Small intestine (tissue), 7 donors: ENCODE measurements around the gene CEP72. TPM values are rescaled to one million over a fixed set of nuclear protein-coding genes. Genes with fewer than 3 reads are reported as not detected.

Experiments used
- DNase-seq, 2 donors: peaks; one replicate each; pipeline versions ENCODE4 v3.0.0 to v3.0.0-alpha.2; 2013
- FAIRE-seq: peaks from 2 replicates; lab custom pipeline; 2012; peaks lifted over from hg19 to GRCh38; lab: Jason Lieb, UNC
- H3K27ac ChIP-seq, 3 donors: one replicate each; pipeline ENCODE4 v1.5.1; 2013; ENCODE audit warnings: low read length in 2 of 3, mild to moderate bottlenecking in 2 of 3, control low read depth in 1 of 3, inconsistent platforms in 1 of 3, low read depth in 1 of 3, moderate library complexity in 1 of 3
- H3K27me3 ChIP-seq, 3 donors: one replicate each; pipeline ENCODE4 v1.6.1; 2013; ENCODE audit warnings: low read length in 3 of 3, inconsistent platforms in 1 of 3; ENCODE audit not compliant: control insufficient read depth in 3 of 3, insufficient read depth in 3 of 3
- H3K36me3 ChIP-seq, 3 donors: one replicate each; pipeline ENCODE4 v1.6.1; 2013; ENCODE audit warnings: low read length in 3 of 3, inconsistent platforms in 1 of 3, low read depth in 1 of 3, mild to moderate bottlenecking in 1 of 3, moderate library complexity in 1 of 3; ENCODE audit not compliant: control insufficient read depth in 3 of 3, insufficient read depth in 2 of 3
- H3K4me1 ChIP-seq, 3 donors: one replicate each; pipeline ENCODE4 v1.6.1; 2013; ENCODE audit warnings: low read length in 2 of 3, inconsistent platforms in 1 of 3, low read depth in 1 of 3, mild to moderate bottlenecking in 1 of 3, moderate library complexity in 1 of 3; ENCODE audit not compliant: control insufficient read depth in 3 of 3, insufficient read depth in 2 of 3
- H3K4me3 ChIP-seq, 3 donors: one replicate each; pipeline ENCODE4 v1.5.1; 2013; ENCODE audit warnings: low read length in 3 of 3, control low read depth in 1 of 3, inconsistent platforms in 1 of 3, low read depth in 1 of 3, mild to moderate bottlenecking in 1 of 3, moderate library complexity in 1 of 3
- H3K9me3 ChIP-seq, 2 donors: one replicate each; pipeline ENCODE4 v1.6.1; 2013; ENCODE audit warnings: low read depth in 1 of 2, low read length in 1 of 2; ENCODE audit not compliant: control insufficient read depth in 2 of 2, insufficient read depth in 1 of 2
- WGBS, 3 donors: extraction: QIAGEN DNeasy Blood & Tissue Kit; methylation state at CpG; one replicate each; pipeline ENCODE4 v1.1.7; 2013; 5-methylcytosine and 5-hydroxymethylcytosine counted together
- polyA plus RNA-seq, 4 donors: library from polyadenylated mRNA; stranded (reverse) in 3 of 4; unstranded in 1 of 4; fragments of 200-250 nt in 3 of 4; fragments of 120-200 nt in 1 of 4; gene quantifications; one replicate each; pipeline versions ENCODE4 v1.2.1 to v1.2.3, GENCODE V29; 2013
- donor health status: healthy with polysubstance abuse.
- donor health status: control.
- donor health status: control.
- donor health status: Bipolar disorder and iron deficiency.
- donor health status: healthy.

CEP72 gene
- polyA plus RNA-seq, 4 donors: 0.54 to 9.6 (median 4.9) TPM

DNA sequence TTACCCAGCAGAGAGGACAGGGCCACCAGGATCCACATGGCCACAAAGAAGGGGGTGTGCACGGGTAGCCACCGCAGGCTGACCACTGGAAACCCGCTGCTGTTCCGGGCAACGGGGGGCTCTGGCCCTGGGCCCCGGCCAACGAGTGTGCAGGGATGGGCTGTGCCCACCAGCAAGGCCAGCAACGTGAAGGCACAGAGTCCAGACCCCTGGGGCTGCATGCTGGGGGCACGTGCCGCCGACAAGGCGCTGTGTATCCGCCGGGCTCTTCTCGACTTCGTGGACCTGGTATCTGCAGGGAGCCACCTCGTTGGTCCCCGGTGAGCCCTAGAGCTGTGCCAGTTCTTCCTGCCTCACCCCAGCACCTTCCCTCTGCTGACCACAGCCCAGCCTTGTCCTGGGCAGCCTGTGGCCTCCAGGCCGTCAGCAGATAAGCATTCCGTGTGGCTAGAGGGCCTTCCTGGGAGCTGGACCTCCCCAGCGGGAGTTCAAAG lies 42.2 kb upstream of the CEP72 start:
- Histone ChIP-seq H3K9me3 (peaks cover 0 to 9% of the 10 kb centered on the region in 2 donors), H3K4me3 (no peak overlapping the region), H3K27ac (no peak overlapping the region), H3K4me1 (no peaks in the 10 kb centered on the region), H3K27me3 (peaks cover 0 to 11% (median 5%) of the 10 kb centered on the region in 3 donors), H3K36me3 (no peaks in the 10 kb centered on the region)
- FAIRE-seq (no peak), DNase-seq (no peak)
- 68 to 87% (median 80%) methylated on average over 15 to 21 of the region's 21 CpGs for WGBS, 3 donors

GRCh38 chr5:570446-570845 lies 41.7 kb upstream of the CEP72 start:
- Histone ChIP-seq H3K36me3 (no peaks in the 10 kb centered on the region), H3K4me3 (no peak overlapping the region), H3K4me1 (no peaks in the 10 kb centered on the region), H3K27ac (no peak overlapping the region), H3K27me3 (peaks cover 0 to 11% (median 5%) of the 10 kb centered on the region in 3 donors), H3K9me3 (peaks cover 0 to 9% of the 10 kb centered on the region in 2 donors)
- DNase-seq (no peak), FAIRE-seq (no peak)
- WGBS, 3 donors: 72 to 89% (median 85%) methylated on average over 17 of the region's 17 CpGs

DNA sequence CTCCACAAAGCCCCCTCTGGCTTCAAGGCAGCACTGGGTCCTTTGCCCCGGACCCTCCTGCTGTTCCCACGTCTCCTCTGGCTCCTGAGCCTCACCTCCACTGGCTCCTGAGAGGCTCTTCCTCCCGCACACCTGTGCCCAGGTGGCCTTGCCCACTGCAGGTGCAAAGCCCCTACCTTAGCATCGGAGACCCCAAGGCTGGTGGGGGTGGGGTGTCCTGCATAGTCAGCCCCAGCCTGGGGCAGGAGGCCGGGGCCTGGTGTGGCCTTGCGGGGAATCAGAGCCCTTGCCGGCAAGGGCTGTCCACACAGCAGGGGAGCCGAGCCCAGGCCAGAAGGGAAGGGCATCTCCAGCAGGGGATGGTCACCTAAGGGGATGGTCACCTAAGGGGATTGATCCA lies 41.3 kb upstream of the CEP72 start:
- Histone ChIP-seq H3K36me3 (no peaks in the 10 kb centered on the region), H3K27me3 (peaks cover 0 to 8% (median 6%) of the 10 kb centered on the region in 3 donors), H3K4me1 (no peaks in the 10 kb centered on the region), H3K4me3 (no peak overlapping the region), H3K27ac (no peak overlapping the region), H3K9me3 (peaks cover 0 to 12% of the 10 kb centered on the region in 2 donors)
- DNase-seq (no peak), FAIRE-seq (no peak)
- 84 to 88% (median 86%) methylated on average over 8 of the region's 8 CpGs for WGBS, 3 donors

DNA sequence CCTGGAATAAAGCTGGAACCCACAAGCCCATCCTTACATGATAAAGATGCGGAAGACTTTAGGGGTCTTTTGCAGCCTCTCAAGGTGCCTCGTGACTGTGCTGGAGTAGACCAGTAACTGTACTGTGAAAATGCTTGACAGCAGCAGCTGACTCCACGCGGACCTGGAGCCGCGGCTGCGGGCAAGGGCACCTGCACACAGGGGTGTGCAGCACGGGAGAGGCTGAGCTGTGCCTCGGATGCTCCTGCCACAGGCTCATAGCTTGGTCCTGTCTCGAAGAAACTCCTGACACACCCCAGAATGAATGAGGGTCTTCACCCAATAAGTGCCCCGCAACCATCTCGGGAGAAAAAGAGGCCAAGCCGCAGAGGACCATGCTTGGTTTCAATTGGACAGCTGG lies 40.3 kb upstream of the CEP72 start:
- WGBS, 3 donors: 82 to 89% (median 86%) methylated on average over 13 of the region's 13 CpGs
- H3K9me3 ChIP-seq: peaks cover 0 to 16% of the 10 kb centered on the region in 2 donors
- H3K36me3 ChIP-seq: no peaks in the 10 kb centered on the region
- DNase-seq (no peak), FAIRE-seq (no peak)
- H3K27ac ChIP-seq: no peak overlapping the region
- peaks cover 0 to 6% (median 3%) of the 10 kb centered on the region in 3 donors for H3K27me3 ChIP-seq
- H3K4me1 ChIP-seq: no peaks in the 10 kb centered on the region
- H3K4me3 ChIP-seq: no peak overlapping the region

DNA sequence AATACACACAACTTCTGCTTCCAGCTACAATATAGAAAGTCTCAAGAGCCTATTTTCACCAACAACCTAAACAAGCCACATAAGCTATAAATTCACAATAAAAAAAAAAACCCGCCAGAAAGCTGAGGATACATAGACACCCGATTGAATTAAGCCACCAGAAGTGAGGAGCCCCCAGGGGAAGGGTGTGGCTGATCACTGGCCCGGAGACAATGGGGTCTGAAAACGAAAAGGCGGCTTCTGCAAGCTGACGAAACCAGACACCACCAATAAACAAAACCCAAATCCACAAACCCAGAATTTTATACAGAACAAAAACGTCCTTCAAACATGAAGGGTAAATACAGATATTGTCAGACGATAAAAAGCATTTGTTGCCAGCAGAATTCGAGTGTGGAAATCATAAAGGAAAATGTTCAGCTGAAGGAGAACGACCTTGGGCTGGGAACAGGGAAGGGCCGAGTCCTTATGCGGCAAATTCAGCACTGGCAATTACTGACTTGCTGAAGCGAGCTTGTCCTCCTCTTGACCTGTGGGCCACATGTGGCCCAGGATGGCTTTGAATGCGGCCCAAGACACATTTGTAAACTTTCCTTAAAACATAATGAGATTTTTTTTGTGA lies 39.6 kb upstream of the CEP72 start:
- no peak for FAIRE-seq
- Histone ChIP-seq H3K27ac (no peak overlapping the region), H3K36me3 (no peaks in the 10 kb centered on the region), H3K9me3 (peaks cover 0 to 19% of the 10 kb centered on the region in 2 donors), H3K27me3 (peaks cover 0 to 6% (median 2%) of the 10 kb centered on the region in 3 donors), H3K4me1 (no peaks in the 10 kb centered on the region), H3K4me3 (no peak overlapping the region)
- WGBS, 3 donors: 67 to 74% (median 68%) methylated on average over 14 of the region's 14 CpGs
- DNase-seq: no peak

DNA sequence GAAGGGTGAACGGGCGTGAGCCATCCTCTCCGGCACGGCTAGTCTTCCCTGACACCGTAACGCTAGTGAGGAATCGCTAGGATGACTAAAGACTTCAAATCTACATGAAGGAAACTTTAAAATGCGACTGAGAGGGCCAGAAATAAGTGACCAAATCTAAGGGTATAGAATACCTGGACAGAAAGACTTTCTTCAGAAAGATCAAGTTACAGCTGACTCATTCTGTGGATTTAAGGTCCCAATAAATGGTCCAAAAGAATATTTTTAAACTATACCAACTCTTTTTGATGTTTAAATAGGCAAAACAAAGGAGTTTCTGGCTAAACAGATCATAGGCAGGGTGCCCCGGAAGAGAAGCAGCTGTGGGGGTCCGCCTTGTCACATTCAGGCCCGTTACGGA lies 38.9 kb upstream of the CEP72 start:
- peaks cover 0 to 19% of the 10 kb centered on the region in 2 donors for H3K9me3 ChIP-seq
- H3K27ac ChIP-seq: no peak overlapping the region
- no peak overlapping the region for H3K4me3 ChIP-seq
- DNase-seq (no peak), FAIRE-seq (no peak)
- H3K36me3 ChIP-seq: no peaks in the 10 kb centered on the region
- WGBS, 3 donors: 91 to 95% (median 94%) methylated on average over 12 of the region's 12 CpGs
- H3K4me1 ChIP-seq: no peaks in the 10 kb centered on the region
- H3K27me3 ChIP-seq: peaks cover 0 to 4% (median 2%) of the 10 kb centered on the region in 3 donors

- Histone ChIP-seq H3K27ac (no peak overlapping the region), H3K4me1 (no peaks in the 10 kb centered on the region), H3K27me3 (peaks cover 0 to 3% (median 2%) of the 10 kb centered on the region in 3 donors), H3K36me3 (no peaks in the 10 kb centered on the region), H3K9me3 (peaks cover 0 to 19% of the 10 kb centered on the region in 2 donors), H3K4me3 (no peak overlapping the region)
- no peak for DNase-seq
- 41 to 47% (median 41%) methylated on average over 16 of the region's 16 CpGs for WGBS, 3 donors
- FAIRE-seq: no peak
These were observed 38.2 kb upstream of the CEP72 start for GRCh38 chr5:573976-574375.

- no peak for DNase-seq
- WGBS, 3 donors: 91 to 94% (median 91%) methylated on average over 16 of the region's 16 CpGs
- Histone ChIP-seq H3K4me3 (no peak overlapping the region), H3K36me3 (no peaks in the 10 kb centered on the region), H3K27me3 (peaks cover 0 to 8% (median 6%) of the 10 kb centered on the region in 3 donors), H3K4me1 (no peaks in the 10 kb centered on the region), H3K27ac (no peak overlapping the region), H3K9me3 (peaks cover 0 to 19% of the 10 kb centered on the region in 2 donors)
- no peak for FAIRE-seq
These were observed 37.2 kb upstream of the CEP72 start for GRCh38 chr5:574906-575305.
